Stimulated activated CD8-positive, alpha-beta memory T cell treated with anti-CD3 and anti-CD28 coated beads, Interleukin-4, amount 100 ng/mL, for 1 hour (primary cell): ENCODE results near the gene TMEM171.

Experiments
- DNase-seq, 2 donors: peaks; one replicate each; pipeline ENCODE4 v3.0.0-alpha.2; 2020; ENCODE audit warnings: low read depth in 2 of 2, low spot score in 1 of 2

TMEM171 gene

GRCh38 chr5:73120222-73121118 is at the start of gene TMEM171:
TSS of gene TMEM171 (plus strand) at chr5:73120575. CDS start at chr5:73123374, 2,799 bp downstream.
- DNase-seq, result no peak

- DNase-seq, result no peak
Measured at GRCh38 chr5:73081093-73081492, 39.3 kb upstream of the TMEM171 start.

- DNase-seq, result no peak
Measured at GRCh38 chr5:73088026-73088425, 32.3 kb upstream of the TMEM171 start.

GRCh38 chr5:73093943-73094342 is 26.4 kb upstream of the TMEM171 start:
- no peak for DNase-seq

GRCh38 chr5:73094415-73094814 is 26.0 kb upstream of the TMEM171 start:
- DNase-seq, result no peak

- DNase-seq, result no peak
Measured at GRCh38 chr5:73095564-73096238, 24.7 kb upstream of the TMEM171 start.

GRCh38 chr5:73096239-73096575 is 24.2 kb upstream of the TMEM171 start:
- no peak for DNase-seq

- no peak for DNase-seq
Measured at GRCh38 chr5:73097740-73098139, 22.6 kb upstream of the TMEM171 start.

- DNase-seq, result no peak
Measured at GRCh38 chr5:73100109-73100508, 20.3 kb upstream of the TMEM171 start.

GRCh38 chr5:73103870-73104299 is 16.5 kb upstream of the TMEM171 start:
- no peak for DNase-seq

GRCh38 chr5:73104326-73104725 is 16.0 kb upstream of the TMEM171 start:
- DNase-seq, result no peak

GRCh38 chr5:73106335-73106734 is 14.0 kb upstream of the TMEM171 start:
- DNase-seq, result no peak

GRCh38 chr5:73110190-73110589 is 10.2 kb upstream of the TMEM171 start:
- DNase-seq, result no peak

- no peak for DNase-seq
Measured at GRCh38 chr5:73111536-73111935, 8.8 kb upstream of the TMEM171 start.

GRCh38 chr5:73112359-73112758 is 8.0 kb upstream of the TMEM171 start:
- no peak for DNase-seq

- no peak for DNase-seq
Measured at GRCh38 chr5:73114044-73114688, 6.2 kb upstream of the TMEM171 start.

- no peak for DNase-seq
Measured at GRCh38 chr5:73115399-73116051, 4.8 kb upstream of the TMEM171 start.

- DNase-seq, result no peak
Measured at GRCh38 chr5:73116506-73116905, 3.9 kb upstream of the TMEM171 start.

- DNase-seq, result no peak
Measured at GRCh38 chr5:73117088-73117740, 3.2 kb upstream of the TMEM171 start.

- DNase-seq, result no peak
Measured at GRCh38 chr5:73118391-73118973, 1.9 kb upstream of the TMEM171 start.
